Left forelimb (tissue), 1 donor: ENCODE results near the gene LTB4R.
A peak's percentile ranks its signal among the peaks of the same experiment; 100 is the strongest.
"Not testable (repeated sequence)": the region's sequence is repeated elsewhere in the genome, so short reads cannot be mapped to it uniquely, and the experiment has no call there.

Source experiments
- DNase-seq: peaks from one replicate; pipeline ENCODE4 v3.0.0-alpha.2; 2018; ENCODE audit warnings: low spot score

LTB4R gene

GRCh38 chr14:24343795-24344660 lies 32.7 kb downstream of the LTB4R start:
- no peak for DNase-seq

DNA sequence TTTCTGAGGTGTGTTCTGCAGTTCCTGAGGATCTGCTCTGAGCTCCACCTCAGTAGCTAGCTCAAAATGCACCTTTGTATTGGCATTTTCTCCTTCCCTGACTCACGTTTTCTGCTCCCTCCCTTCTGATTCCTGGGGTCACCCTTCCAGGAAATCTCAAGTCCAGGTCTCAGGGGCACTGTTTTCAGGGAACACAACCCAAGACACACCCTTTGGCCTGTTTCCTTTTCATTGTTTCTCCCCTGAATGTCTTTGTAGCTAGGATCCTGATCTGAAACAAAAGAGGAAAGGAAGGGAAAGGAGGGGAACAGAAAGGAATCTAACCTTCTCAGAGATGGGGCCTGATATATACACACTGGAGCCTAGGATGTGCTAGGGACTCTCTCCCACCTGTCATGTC lies 35.8 kb downstream of the LTB4R start:
- no peak for DNase-seq

DNA sequence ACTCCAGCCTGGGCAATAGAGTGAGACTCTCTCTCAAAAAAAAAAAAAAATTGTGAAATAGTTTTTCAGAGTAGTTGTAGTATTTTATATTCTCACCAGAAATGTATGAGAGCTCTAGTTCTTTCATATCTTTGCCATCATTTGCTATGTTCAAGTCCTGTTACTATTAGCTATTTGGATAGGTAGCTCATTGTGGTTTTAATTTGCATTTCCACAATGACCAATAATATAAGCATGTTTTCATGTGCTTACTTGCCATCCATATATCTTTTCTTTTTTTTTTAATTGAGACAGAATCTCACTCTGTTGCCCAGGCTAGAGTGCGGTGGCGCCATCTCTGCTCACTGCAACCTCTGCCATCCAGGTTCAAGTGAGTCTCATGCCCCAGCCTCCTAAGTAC lies 36.9 kb downstream of the LTB4R start:
- DNase-seq = no peak

- no peak for DNase-seq
Measured at GRCh38 chr14:24349742-24350141, 38.4 kb downstream of the LTB4R start.

GRCh38 chr14:24351517-24351916 lies 40.2 kb downstream of the LTB4R start:
- DNase-seq = no peak

DNA sequence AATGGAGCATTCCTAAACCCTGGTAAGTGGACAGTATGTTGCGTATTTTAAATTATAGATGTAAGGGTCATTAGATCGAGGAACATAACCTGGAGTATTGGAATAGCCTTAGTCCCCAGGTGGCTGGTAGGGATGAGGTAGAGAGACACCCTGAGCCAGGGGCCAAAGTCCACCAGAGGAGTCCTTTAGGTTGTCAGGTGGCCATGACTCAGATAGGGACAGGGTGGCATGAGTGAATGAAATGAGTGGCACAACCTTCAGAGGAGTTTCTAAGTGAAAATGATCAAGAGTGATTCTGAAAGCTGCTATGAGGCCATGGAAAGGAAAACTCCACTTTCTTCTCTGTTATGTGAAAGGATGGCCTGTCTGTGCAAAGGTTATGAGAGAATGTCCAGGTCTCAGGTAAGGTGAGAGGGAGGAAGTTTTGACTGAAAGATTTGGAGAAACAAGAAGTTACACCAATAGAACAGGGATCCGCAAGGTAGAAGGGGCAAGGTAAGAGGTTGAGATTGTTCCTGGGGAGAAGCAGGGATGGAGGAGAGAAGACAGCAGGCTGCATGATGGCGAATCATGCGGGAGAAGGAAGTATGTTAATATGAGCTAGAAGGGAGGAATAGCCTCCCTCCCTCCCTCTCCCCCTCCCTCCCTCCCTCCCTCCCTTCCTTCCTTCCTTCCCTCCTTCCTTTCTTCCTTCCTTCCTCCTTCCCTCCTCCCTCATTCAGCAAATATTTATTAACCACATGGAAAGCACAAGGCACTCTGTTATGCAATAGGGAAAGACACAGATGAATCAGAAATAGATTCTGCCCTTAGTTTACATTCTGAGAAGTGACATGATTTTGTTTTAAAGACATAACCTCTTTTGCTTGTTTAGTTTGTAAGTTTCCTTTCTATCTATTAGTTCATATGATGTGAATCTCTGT lies 42.5 kb downstream of the LTB4R start:
- DNase-seq = no peak

DNA sequence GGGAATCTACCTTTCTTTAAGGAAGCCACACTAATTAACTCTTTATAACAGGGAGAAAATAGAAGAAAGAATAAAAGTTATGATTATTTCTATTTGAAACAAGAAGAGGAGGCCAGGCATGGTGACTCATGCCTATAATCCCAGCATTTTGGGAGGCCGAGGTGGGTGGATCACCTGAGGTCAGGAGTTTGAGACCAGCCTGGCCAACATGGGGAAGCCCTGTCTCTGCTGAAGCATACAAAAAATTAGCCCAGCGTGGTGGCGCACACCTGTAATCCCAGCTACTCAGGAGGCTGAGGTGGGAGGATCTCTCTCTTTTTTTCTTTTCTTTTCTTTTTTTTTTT lies 43.2 kb downstream of the LTB4R start:
- not testable (repeated sequence) for DNase-seq

DNA sequence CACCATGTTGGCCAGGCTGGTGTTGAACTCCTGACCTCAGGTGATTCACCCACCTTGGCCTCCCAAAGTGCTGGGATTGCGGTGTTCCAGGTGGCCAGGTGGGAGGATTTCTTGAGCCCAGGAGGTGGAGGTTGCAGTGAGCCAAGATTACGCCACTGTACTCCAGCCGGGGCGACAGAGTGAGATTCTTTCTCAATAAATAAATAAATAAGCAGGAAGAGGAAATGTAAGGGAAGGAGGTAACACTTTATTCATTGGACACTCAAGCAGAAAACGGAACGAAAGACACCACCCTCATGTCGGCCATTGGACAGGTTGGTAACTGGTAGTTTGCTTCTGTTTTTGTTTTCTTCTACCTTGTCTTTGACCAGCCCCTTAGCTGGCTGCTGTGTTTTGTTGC lies 43.7 kb downstream of the LTB4R start:
- no peak for DNase-seq

GRCh38 chr14:24356208-24356607 lies 44.9 kb downstream of the LTB4R start:
- DNase-seq = no peak

DNA sequence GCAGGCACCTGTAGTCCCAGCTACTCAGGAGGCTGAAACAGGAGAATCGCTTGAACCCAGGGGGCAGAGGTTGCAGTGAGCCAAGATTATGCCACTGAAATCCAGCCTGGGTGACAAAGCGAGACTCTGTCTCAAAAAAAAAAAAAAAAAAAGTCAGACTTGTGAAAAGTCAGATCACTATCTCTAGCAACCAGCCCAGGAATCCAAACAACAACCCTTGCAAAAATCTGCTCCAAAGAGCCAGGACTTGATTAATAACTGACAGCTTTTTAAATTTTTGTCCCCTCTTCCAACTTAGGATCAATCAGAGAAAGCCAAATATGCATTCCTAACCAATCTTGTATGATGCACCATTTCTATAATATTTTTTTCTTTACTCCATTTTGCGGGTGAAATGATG lies 49.0 kb downstream of the LTB4R start:
- no peak for DNase-seq

- no peak for DNase-seq
Measured at GRCh38 chr14:24361326-24361725, 50.0 kb downstream of the LTB4R start.

DNA sequence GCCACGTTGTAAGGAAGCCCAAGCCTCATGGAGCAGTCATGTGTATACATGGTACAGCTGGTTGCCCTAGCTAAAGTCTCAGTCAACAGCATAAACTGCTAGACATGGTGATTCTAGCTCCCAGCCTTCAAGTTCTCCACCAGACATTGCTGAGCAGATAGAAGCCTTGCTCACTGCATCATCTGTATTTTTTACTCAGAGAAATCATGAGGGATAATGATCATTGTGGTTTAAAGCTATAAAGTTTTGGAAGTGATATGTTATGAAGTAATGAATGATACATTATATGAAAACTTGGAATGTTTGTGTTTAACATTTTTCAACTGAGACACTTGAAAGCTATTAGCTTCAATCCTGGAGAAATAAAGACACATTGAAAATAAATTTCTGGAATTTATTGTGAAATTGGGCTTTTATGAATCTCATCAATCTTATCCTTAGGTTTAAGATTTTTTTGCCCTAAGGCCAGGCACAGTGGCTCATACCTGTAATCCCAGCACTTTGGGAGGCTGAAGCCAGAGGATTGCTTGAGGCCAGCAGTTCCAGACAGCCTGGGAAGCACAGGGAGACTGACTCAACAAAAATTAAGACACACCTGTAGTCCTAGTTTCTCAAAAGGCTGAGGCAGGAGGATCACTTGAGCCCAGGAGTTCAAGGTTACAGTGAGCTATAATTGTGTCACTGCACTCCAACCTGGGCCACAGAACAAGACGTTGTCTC lies 51.1 kb downstream of the LTB4R start:
- DNase-seq = no peak

- DNase-seq = no peak
Measured at GRCh38 chr14:24363401-24363800, 52.1 kb downstream of the LTB4R start.

DNA sequence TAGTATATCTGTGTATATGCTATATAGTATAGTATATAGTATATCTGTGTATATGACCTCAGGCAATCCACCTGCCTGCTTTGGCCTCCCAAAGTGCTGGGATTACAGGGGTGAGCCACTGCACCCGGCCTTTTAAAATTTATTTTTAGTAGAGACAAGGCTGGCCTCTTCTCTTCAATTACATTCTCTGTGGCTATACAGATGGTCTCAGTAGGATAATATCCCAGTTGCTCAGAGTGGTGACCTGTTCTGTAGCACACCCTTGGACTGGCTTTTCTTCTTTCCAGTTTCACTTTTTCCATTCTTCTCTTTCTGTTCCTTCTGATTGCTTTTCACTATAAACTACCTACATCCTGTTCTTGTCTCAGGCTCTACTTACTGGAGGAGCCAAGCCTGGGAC lies 53.5 kb downstream of the LTB4R start:
- no peak for DNase-seq

DNA sequence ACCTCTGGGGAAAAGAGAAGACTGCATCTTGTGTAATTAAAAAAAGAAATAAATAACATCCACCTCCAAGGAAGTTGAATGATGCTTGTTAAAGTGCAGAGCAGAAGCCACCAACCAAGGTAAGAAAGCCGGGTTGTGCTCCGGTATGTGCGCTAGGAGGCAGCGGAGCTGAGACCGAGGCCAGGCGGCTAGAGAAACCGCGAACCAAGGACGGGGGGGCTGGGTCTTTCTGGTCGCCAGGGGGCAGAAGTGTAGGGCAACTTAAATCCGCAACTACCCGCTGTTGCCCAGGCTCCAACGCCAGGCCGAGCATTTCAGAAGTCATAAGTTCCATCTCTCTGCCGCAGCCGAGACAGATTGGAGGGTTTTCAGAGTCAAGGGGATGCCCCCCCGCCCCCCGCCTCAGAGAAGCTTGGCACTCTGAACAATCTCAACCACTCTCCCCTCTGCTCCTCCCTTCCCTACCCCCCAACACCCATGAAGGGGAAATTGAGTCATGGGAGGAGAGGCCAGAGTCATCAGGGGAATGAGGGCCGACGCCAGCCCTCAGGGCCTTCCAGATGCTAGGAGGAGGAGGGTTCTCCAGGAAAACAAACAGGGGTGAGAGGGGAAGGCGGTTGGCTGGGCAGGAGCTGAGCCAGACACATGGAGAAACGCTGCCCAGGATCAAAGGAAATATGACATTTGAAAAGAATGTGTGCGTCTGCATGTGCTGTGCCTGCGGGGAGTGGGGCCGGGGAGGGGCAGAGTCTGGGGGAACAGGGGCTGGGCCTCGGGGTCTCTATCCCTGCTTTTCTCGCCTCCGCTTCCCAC lies 54.5 kb downstream of the LTB4R start:
- peak; percentile 87 for DNase-seq

GRCh38 chr14:24366413-24366720 lies 55.1 kb downstream of the LTB4R start:
- no peak for DNase-seq

DNA sequence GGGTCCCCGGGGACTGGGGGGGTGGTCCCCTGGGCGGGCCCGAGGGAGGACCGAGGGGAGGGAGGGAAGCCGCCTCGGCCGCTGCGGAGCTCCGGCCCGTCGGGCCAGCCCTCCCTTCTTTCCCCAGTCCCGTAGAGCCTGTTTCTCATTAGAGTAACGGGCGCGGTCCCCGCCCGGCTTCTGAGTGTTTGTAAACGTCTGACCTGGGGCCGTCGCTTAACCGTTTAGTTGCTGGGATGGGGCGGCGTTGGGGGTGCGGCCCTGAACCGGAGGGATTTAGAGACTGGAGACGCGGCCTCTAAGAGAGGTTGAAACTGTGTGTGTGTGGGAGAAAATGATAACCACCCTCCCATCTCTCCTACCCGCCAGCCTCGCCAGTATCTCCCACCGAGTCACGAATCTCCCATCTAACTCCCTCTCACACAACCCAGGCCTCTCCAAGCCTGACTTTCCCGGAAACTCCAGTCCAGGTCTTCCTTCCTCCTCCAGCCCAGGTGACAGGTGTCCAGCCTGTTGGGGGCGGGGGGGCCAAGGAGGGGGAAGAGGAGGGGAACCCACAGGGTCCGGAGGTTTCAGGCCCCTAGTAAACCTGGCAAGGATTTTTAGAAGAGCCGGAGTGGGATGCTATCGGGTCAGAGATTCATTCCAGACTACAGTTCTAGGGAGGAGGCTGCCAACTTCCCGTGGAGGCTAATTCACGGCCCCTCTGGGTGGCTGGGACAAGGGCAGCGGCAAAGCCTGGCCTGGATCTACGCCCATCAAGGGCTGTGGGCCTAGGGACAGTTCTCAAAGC lies 55.6 kb downstream of the LTB4R start:
- peak; percentile 94 for DNase-seq
